HEK293 (cell line): ENCODE measurements around the gene IZUMO1.
A peak's percentile ranks its signal among the peaks of the same experiment; 100 is the strongest.

ENCODE experiments used
- HOXA7 ChIP-seq: sonication (generic); formaldehyde crosslinking; IDR thresholded peaks from 2 replicates; pipeline ENCODE4 v1.8.1; 2022; ENCODE audit warnings: missing genetic modification reagents, borderline replicate concordance
- KLF10 ChIP-seq: fragments of 450-650 bp; IDR thresholded peaks from 2 replicates; pipeline ENCODE4 v1.5.1; 2018; ENCODE audit warnings: missing biosample characterization, mild to moderate bottlenecking, missing genetic modification characterization
- PRDM1 ChIP-seq: fragments of 450-650 bp; formaldehyde crosslinking; IDR thresholded peaks from 2 replicates; pipeline ENCODE4; 2016; ENCODE audit warnings: missing biosample characterization, missing genetic modification characterization
- SCRT2 ChIP-seq: fragments of 450-650 bp; formaldehyde crosslinking; IDR thresholded peaks from 2 replicates; pipeline ENCODE4 v1.5.1; 2016; ENCODE audit warnings: missing biosample characterization, missing genetic modification characterization
- SP2 ChIP-seq: fragments of 450-650 bp; formaldehyde crosslinking; IDR thresholded peaks from 2 replicates; pipeline ENCODE4 v1.5.1; 2016; ENCODE audit warnings: missing biosample characterization, missing genetic modification characterization
- TCF7L2 ChIP-seq: IDR thresholded peaks from 2 replicates; pipeline ENCODE4 v1.6.1; 2011; ENCODE audit warnings: low read depth, mild to moderate bottlenecking, inconsistent platforms, low read length, moderate library complexity, borderline replicate concordance
- ZBTB7A ChIP-seq: fragments of 450-650 bp; formaldehyde crosslinking; IDR thresholded peaks from 2 replicates; pipeline ENCODE4 v1.5.1; 2016; ENCODE audit warnings: low read depth, missing biosample characterization, missing genetic modification characterization
- ZNF146 ChIP-seq: fragments of 450-650 bp; formaldehyde crosslinking; IDR thresholded peaks from 2 replicates; pipeline ENCODE4 v1.5.1; 2016; ENCODE audit warnings: missing biosample characterization, missing genetic modification characterization
- ZNF155 ChIP-seq: fragments of 450-650 bp; formaldehyde crosslinking; IDR thresholded peaks from 2 replicates; pipeline ENCODE4 v1.5.1; 2016; ENCODE audit warnings: missing biosample characterization, missing genetic modification characterization
- ZNF354C ChIP-seq: fragments of 450-650 bp; formaldehyde crosslinking; IDR thresholded peaks from 2 replicates; pipeline ENCODE4 v1.5.1; 2016; ENCODE audit warnings: missing biosample characterization, missing genetic modification characterization, low read depth, borderline replicate concordance
- ZNF423 ChIP-seq: fragments of 450-650 bp; formaldehyde crosslinking; IDR thresholded peaks from 2 replicates; pipeline ENCODE4 v1.5.1; 2016; ENCODE audit warnings: missing biosample characterization, missing genetic modification characterization
- ZNF501 ChIP-seq: fragments of 450-650 bp; formaldehyde crosslinking; IDR thresholded peaks from 2 replicates; pipeline ENCODE4 v1.5.1; 2016; ENCODE audit warnings: missing biosample characterization, missing genetic modification characterization
- ZNF510 ChIP-seq: fragments of 450-650 bp; formaldehyde crosslinking; IDR thresholded peaks from 2 replicates; pipeline ENCODE4 v1.5.1; 2018; ENCODE audit warnings: mild to moderate bottlenecking, missing genetic modification characterization, missing biosample characterization; ENCODE audit not compliant: insufficient replicate concordance
- ZNF521 ChIP-seq: fragments of 450-650 bp; formaldehyde crosslinking; IDR thresholded peaks from 2 replicates; pipeline ENCODE4 v1.5.1; 2017; ENCODE audit warnings: missing biosample characterization, mild to moderate bottlenecking, missing genetic modification characterization
- ZNF530 ChIP-seq: fragments of 450-650 bp; formaldehyde crosslinking; IDR thresholded peaks from 2 replicates; pipeline ENCODE4 v1.5.1; 2016; ENCODE audit warnings: low read depth, missing biosample characterization, missing genetic modification characterization
- ZNF555 ChIP-seq: fragments of 450-650 bp; formaldehyde crosslinking; conservative IDR thresholded peaks from 2 replicates; pipeline ENCODE4 v1.5.1; 2017; ENCODE audit warnings: missing biosample characterization, mild to moderate bottlenecking, missing genetic modification characterization, inconsistent platforms
- ZNF561 ChIP-seq: fragments of 450-650 bp; IDR thresholded peaks from 2 replicates; pipeline ENCODE4 v1.5.1; 2018; ENCODE audit warnings: missing biosample characterization, missing genetic modification characterization, borderline replicate concordance
- ZNF571 ChIP-seq: fragments of 450-650 bp; formaldehyde crosslinking; IDR thresholded peaks from 2 replicates; pipeline ENCODE4 v1.5.0; 2017; ENCODE audit warnings: missing biosample characterization, missing genetic modification characterization
- ZNF610 ChIP-seq: fragments of 450-650 bp; formaldehyde crosslinking; IDR thresholded peaks from 2 replicates; pipeline ENCODE4 v1.5.1; 2016; ENCODE audit warnings: missing biosample characterization, missing genetic modification characterization, borderline replicate concordance
- ZNF621 ChIP-seq: fragments of 450-650 bp; formaldehyde crosslinking; IDR thresholded peaks from 2 replicates; pipeline ENCODE4 v1.5.1; 2017; ENCODE audit warnings: missing biosample characterization, missing genetic modification characterization
- ZNF623 ChIP-seq: fragments of 450-650 bp; formaldehyde crosslinking; IDR thresholded peaks from 2 replicates; pipeline ENCODE4 v1.5.1; 2016; ENCODE audit warnings: missing biosample characterization, missing genetic modification characterization
- ZNF626 ChIP-seq: fragments of 450-650 bp; sonication (Bioruptor Pico); formaldehyde crosslinking; IDR thresholded peaks from 2 replicates; pipeline ENCODE4 v1.5.1; 2018; ENCODE audit warnings: missing biosample characterization, missing genetic modification characterization, inconsistent platforms
- ZNF677 ChIP-seq: fragments of 450-650 bp; IDR thresholded peaks from 2 replicates; pipeline ENCODE4 v1.5.0; 2018; ENCODE audit warnings: missing biosample characterization, mild to moderate bottlenecking, missing genetic modification characterization, moderate library complexity
- ZNF830 ChIP-seq: fragments of 450-650 bp; IDR thresholded peaks from 2 replicates; pipeline ENCODE4 v1.5.0; 2018; ENCODE audit warnings: missing biosample characterization, missing genetic modification characterization, low read depth, mild to moderate bottlenecking, moderate library complexity
- ZNF837 ChIP-seq: fragments of 450-650 bp; formaldehyde crosslinking; IDR thresholded peaks from 2 replicates; pipeline ENCODE4 v1.5.1; 2016; ENCODE audit warnings: missing biosample characterization, missing genetic modification characterization
- TF ChIP-seq, protein P1 (sequence below): fragments of 450-650 bp; formaldehyde crosslinking; IDR thresholded peaks from 2 replicates; pipeline ENCODE4 v1.5.1; 2016; ENCODE audit warnings: missing biosample characterization, missing genetic modification characterization
- TF ChIP-seq, protein P2 (sequence below): fragments of 450-650 bp; formaldehyde crosslinking; optimal IDR thresholded peaks from 2 replicates; pipeline ENCODE3; 2016; ENCODE audit warnings: missing biosample characterization, mild to moderate bottlenecking, missing genetic modification characterization
- TF ChIP-seq, protein P3 (sequence below): fragments of 450-650 bp; formaldehyde crosslinking; IDR thresholded peaks from 2 replicates; pipeline ENCODE4 v1.5.1; 2016; ENCODE audit warnings: missing biosample characterization, missing genetic modification characterization
- TF ChIP-seq, protein P4 (sequence below): fragments of 450-650 bp; formaldehyde crosslinking; IDR thresholded peaks from 2 replicates; pipeline ENCODE4 v1.5.1; 2017; ENCODE audit warnings: missing biosample characterization, missing genetic modification characterization
- TF ChIP-seq, protein P5 (sequence below): fragments of 450-650 bp; formaldehyde crosslinking; IDR thresholded peaks from 2 replicates; pipeline ENCODE4 v1.5.1; 2016; ENCODE audit warnings: missing biosample characterization, missing genetic modification characterization
- TF ChIP-seq, protein P6 (sequence below): fragments of 450-650 bp; formaldehyde crosslinking; IDR thresholded peaks from 2 replicates; pipeline ENCODE4 v1.5.1; 2016; ENCODE audit warnings: missing biosample characterization, missing genetic modification characterization

IZUMO1 gene

DNA sequence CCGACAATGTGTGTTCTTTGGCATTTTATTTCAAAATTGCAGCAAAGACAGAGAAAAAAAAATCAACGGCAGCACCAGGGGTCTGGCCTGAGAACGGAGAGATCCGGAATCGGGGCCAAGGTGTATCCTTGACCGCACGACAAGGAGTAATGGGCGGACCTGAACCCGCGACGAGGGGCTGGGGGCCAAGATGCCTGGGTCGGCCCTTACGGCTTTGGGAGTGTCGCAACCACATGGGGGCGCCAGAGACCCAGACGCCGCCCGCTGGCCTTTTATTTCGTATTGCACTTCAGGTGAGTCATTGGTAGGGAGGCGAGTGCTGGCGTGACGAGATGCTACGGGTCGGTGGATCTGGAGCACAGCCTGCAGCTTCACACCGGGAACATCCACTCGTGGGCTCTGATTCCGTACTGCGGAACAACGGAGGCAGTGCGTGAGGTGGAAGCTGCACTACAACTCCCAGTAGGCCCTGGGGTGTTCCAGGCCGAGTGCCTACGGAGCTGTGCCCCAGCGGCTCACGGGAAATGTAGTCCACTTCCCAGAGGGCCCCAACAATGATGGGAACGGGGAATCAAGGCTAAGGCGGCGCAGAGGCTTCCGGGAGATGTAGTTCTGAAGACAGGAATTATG is 48.5 kb upstream of the IZUMO1 start (continued):
- 0 out of 2 replicates have a peak, but pooled peaks have one; percentile 67 for TF ChIP-seq ZNF501 (tag by site-specific recombination)
- TF ChIP-seq ZNF837 (tag by site-specific recombination), result no peak
- TF ChIP-seq, protein P1, sequence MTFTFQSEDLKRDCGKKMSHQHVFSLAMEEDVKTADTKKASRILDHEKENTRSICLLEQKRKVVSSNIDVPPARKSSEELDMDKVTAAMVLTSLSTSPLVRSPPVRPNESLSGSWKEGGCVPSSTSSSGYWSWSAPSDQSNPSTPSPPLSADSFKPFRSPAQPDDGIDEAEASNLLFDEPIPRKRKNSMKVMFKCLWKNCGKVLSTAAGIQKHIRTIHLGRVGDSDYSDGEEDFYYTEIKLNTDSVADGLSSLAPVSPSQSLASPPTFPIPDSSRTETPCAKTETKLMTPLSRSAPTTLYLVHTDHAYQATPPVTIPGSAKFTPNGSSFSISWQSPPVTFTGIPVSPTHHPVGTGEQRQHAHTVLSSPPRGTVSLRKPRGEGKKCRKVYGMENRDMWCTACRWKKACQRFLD (tag by site-specific recombination), result no peak
- no peak for TF ChIP-seq SCRT2
- TF ChIP-seq ZNF354C (tag by site-specific recombination), result no peak
- TF ChIP-seq, protein P2, sequence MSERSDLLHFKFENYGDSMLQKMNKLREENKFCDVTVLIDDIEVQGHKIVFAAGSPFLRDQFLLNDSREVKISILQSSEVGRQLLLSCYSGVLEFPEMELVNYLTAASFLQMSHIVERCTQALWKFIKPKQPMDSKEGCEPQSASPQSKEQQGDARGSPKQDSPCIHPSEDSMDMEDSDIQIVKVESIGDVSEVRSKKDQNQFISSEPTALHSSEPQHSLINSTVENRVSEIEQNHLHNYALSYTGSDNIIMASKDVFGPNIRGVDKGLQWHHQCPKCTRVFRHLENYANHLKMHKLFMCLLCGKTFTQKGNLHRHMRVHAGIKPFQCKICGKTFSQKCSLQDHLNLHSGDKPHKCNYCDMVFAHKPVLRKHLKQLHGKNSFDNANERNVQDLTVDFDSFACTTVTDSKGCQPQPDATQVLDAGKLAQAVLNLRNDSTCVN (tag by site-specific recombination), result peak; percentile 27
- TF ChIP-seq TCF7L2, result no peak
- TF ChIP-seq ZNF610, result peak; percentile 37; the same call in 1 of the 2 replicates
- no peak for TF ChIP-seq ZNF555 (tag by site-specific recombination)
- TF ChIP-seq ZNF521 (tag by site-specific recombination), result no peak
- TF ChIP-seq, protein P3, sequence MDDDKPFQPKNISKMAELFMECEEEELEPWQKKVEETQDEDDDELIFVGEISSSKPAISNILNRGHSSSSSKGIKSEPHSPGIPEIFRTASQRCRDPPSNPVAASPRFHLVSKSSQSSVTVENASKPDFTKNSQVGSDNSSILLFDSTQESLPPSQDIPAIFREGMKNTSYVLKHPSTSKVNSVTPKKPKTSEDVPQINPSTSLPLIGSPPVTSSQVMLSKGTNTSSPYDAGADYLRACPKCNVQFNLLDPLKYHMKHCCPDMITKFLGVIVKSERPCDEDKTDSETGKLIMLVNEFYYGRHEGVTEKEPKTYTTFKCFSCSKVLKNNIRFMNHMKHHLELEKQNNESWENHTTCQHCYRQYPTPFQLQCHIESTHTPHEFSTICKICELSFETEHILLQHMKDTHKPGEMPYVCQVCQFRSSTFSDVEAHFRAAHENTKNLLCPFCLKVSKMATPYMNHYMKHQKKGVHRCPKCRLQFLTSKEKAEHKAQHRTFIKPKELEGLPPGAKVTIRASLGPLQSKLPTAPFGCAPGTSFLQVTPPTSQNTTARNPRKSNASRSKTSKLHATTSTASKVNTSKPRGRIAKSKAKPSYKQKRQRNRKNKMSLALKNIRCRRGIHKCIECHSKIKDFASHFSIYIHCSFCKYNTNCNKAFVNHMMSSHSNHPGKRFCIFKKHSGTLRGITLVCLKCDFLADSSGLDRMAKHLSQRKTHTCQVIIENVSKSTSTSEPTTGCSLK (tag by site-specific recombination), result no peak
- no peak; the same call in 1 of the 2 replicates for TF ChIP-seq SP2 (tag by site-specific recombination)
- peak; percentile 84 for TF ChIP-seq ZNF561
- TF ChIP-seq ZNF530 (tag by site-specific recombination), result no peak
- no peak for TF ChIP-seq ZNF146 (tag by site-specific recombination)
- no peak for TF ChIP-seq ZNF623 (tag by site-specific recombination)
- no peak for TF ChIP-seq ZNF510 (tag by site-specific recombination)
- TF ChIP-seq ZNF626 (tag by site-specific recombination), result no peak
- TF ChIP-seq KLF10 (tag by site-specific recombination), result 0 out of 2 replicates have a peak, but pooled peaks have one; percentile 22
- no peak for TF ChIP-seq ZNF155 (tag by site-specific recombination)
- no peak for TF ChIP-seq PRDM1 (tag by site-specific recombination)
- no peak for TF ChIP-seq ZNF621
- no peak for TF ChIP-seq HOXA7 (CRISPR knock-in tag)
- no peak for TF ChIP-seq ZNF830
- no peak for TF ChIP-seq ZNF423
- TF ChIP-seq ZNF677 (tag by site-specific recombination), result no peak
- peak; percentile 49; the same call in 1 of the 2 replicates for TF ChIP-seq ZBTB7A
- no peak for TF ChIP-seq ZNF571 (tag by site-specific recombination)
- TF ChIP-seq, protein P4, sequence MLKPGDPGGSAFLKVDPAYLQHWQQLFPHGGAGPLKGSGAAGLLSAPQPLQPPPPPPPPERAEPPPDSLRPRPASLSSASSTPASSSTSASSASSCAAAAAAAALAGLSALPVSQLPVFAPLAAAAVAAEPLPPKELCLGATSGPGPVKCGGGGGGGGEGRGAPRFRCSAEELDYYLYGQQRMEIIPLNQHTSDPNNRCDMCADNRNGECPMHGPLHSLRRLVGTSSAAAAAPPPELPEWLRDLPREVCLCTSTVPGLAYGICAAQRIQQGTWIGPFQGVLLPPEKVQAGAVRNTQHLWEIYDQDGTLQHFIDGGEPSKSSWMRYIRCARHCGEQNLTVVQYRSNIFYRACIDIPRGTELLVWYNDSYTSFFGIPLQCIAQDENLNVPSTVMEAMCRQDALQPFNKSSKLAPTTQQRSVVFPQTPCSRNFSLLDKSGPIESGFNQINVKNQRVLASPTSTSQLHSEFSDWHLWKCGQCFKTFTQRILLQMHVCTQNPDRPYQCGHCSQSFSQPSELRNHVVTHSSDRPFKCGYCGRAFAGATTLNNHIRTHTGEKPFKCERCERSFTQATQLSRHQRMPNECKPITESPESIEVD (tag by site-specific recombination), result no peak
- TF ChIP-seq, protein P5, sequence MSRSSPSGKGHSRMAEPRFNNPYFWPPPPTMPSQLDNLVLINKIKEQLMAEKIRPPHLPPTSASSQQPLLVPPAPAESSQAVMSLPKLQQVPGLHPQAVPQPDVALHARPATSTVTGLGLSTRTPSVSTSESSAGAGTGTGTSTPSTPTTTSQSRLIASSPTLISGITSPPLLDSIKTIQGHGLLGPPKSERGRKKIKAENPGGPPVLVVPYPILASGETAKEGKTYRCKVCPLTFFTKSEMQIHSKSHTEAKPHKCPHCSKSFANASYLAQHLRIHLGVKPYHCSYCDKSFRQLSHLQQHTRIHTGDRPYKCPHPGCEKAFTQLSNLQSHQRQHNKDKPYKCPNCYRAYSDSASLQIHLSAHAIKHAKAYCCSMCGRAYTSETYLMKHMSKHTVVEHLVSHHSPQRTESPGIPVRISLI, result no peak
- TF ChIP-seq, protein P6, sequence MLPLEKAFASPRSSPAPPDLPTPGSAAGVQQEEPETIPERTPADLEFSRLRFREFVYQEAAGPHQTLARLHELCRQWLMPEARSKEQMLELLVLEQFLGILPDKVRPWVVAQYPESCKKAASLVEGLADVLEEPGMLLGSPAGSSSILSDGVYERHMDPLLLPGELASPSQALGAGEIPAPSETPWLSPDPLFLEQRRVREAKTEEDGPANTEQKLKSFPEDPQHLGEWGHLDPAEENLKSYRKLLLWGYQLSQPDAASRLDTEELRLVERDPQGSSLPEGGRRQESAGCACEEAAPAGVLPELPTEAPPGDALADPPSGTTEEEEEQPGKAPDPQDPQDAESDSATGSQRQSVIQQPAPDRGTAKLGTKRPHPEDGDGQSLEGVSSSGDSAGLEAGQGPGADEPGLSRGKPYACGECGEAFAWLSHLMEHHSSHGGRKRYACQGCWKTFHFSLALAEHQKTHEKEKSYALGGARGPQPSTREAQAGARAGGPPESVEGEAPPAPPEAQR (tag by site-specific recombination), result no peak
